ENCODE results near the gene EMX2.
"Not testable (repeated sequence)": the region's sequence is repeated elsewhere in the genome, so short reads cannot be mapped to it uniquely, and the experiment has no call there.

EMX2 gene

GRCh38 chr10:117562896-117563737, 20.6 kb downstream of the EMX2 start:
- DNase-seq = no peak

GRCh38 chr10:117563780-117564179, 21.2 kb downstream of the EMX2 start:
- no peak for DNase-seq

GRCh38 chr10:117565068-117565467, 22.5 kb downstream of the EMX2 start:
- no peak for DNase-seq

GRCh38 chr10:117568334-117568733, 25.8 kb downstream of the EMX2 start:
- DNase-seq = no peak

- DNase-seq = no peak
Observed at GRCh38 chr10:117569610-117570390, 27.3 kb downstream of the EMX2 start.

- no peak for DNase-seq
Observed at GRCh38 chr10:117570880-117571279, 28.3 kb downstream of the EMX2 start.

GRCh38 chr10:117574498-117575146, 32.1 kb downstream of the EMX2 start:
- no peak for DNase-seq

- DNase-seq = no peak
Observed at GRCh38 chr10:117578490-117578889, 35.9 kb downstream of the EMX2 start.

- no peak for DNase-seq
Observed at GRCh38 chr10:117578999-117579590, 36.5 kb downstream of the EMX2 start.

- no peak for DNase-seq
Observed at GRCh38 chr10:117581961-117582360, 39.4 kb downstream of the EMX2 start.

- DNase-seq = not testable (repeated sequence)
Observed at GRCh38 chr10:117584831-117585230, 42.3 kb downstream of the EMX2 start.

- DNase-seq = no peak
Observed at GRCh38 chr10:117587036-117587435, 44.5 kb downstream of the EMX2 start.

GRCh38 chr10:117590101-117590875, 47.7 kb downstream of the EMX2 start:
- DNase-seq = no peak

GRCh38 chr10:117591043-117591442, 48.5 kb downstream of the EMX2 start:
- DNase-seq = no peak

GRCh38 chr10:117594722-117595121, 52.2 kb downstream of the EMX2 start:
- no peak for DNase-seq

GRCh38 chr10:117596706-117597105, 54.2 kb downstream of the EMX2 start:
- DNase-seq = no peak

GRCh38 chr10:117597216-117597615, 54.7 kb downstream of the EMX2 start:
- DNase-seq = no peak

All from SHP77 (cell line).